ENCODE data around the gene FNDC3B.

FNDC3B gene

GRCh38 chr3:172263781-172264486 is 224.6 kb downstream of the FNDC3B start:
- no peak for DNase-seq (ENCODE audit: low read depth)

GRCh38 chr3:172266103-172266502 is 226.7 kb downstream of the FNDC3B start:
- DNase-seq (ENCODE audit: low read depth), result no peak

- DNase-seq (ENCODE audit: low read depth), result no peak
Measured at GRCh38 chr3:172268425-172268824, 229.0 kb downstream of the FNDC3B start.

GRCh38 chr3:172268868-172269267 is 229.5 kb downstream of the FNDC3B start:
- DNase-seq (ENCODE audit: low read depth), result no peak

- no peak for DNase-seq (ENCODE audit: low read depth)
Measured at GRCh38 chr3:172270557-172271166, 231.3 kb downstream of the FNDC3B start.

GRCh38 chr3:172271386-172271976 is 232.1 kb downstream of the FNDC3B start:
- no peak for DNase-seq (ENCODE audit: low read depth)

GRCh38 chr3:172272698-172273097 is 233.3 kb downstream of the FNDC3B start:
- DNase-seq (ENCODE audit: low read depth), result no peak

GRCh38 chr3:172273378-172273777 is 234.0 kb downstream of the FNDC3B start:
- DNase-seq (ENCODE audit: low read depth), result no peak

GRCh38 chr3:172274906-172275305 is 235.5 kb downstream of the FNDC3B start:
- DNase-seq (ENCODE audit: low read depth), result no peak

- no peak for DNase-seq (ENCODE audit: low read depth)
Measured at GRCh38 chr3:172275586-172275985, 236.2 kb downstream of the FNDC3B start.

- no peak for DNase-seq (ENCODE audit: low read depth)
Measured at GRCh38 chr3:172276103-172276502, 236.7 kb downstream of the FNDC3B start.

- DNase-seq (ENCODE audit: low read depth), result no peak
Measured at GRCh38 chr3:172277151-172277652, 237.8 kb downstream of the FNDC3B start.

GRCh38 chr3:172279191-172279640 is 239.8 kb downstream of the FNDC3B start:
- DNase-seq (ENCODE audit: low read depth), result no peak

GRCh38 chr3:172279974-172280373 is 240.6 kb downstream of the FNDC3B start:
- DNase-seq (ENCODE audit: low read depth), result no peak

GRCh38 chr3:172280406-172281051 is 241.2 kb downstream of the FNDC3B start:
- no peak for DNase-seq (ENCODE audit: low read depth)

- DNase-seq (ENCODE audit: low read depth), result no peak
Measured at GRCh38 chr3:172281884-172282283, 242.5 kb downstream of the FNDC3B start.

- DNase-seq (ENCODE audit: low read depth), result no peak
Measured at GRCh38 chr3:172282850-172283249, 243.5 kb downstream of the FNDC3B start.

- no peak for DNase-seq (ENCODE audit: low read depth)
Measured at GRCh38 chr3:172283841-172284357, 244.5 kb downstream of the FNDC3B start.

GRCh38 chr3:172285844-172286243 is 246.5 kb downstream of the FNDC3B start:
- DNase-seq (ENCODE audit: low read depth), result no peak

- no peak for DNase-seq (ENCODE audit: low read depth)
Measured at GRCh38 chr3:172286548-172287148, 247.3 kb downstream of the FNDC3B start.

GRCh38 chr3:172287937-172288477 is 248.6 kb downstream of the FNDC3B start:
- no peak for DNase-seq (ENCODE audit: low read depth)

GRCh38 chr3:172288651-172289050 is 249.3 kb downstream of the FNDC3B start:
- DNase-seq (ENCODE audit: low read depth), result no peak

Data from activated T-helper 1 cell treated with Interleukin-2 at 50 U/mL for 16 hours (primary cell).